GM10847 (cell line): ENCODE measurements around the gene NOL11.

Experiments used
- POLR2A ChIP-seq: IDR thresholded peaks from 2 replicates; pipeline ENCODE4 v1.6.1; 2011; ENCODE audit not compliant: insufficient read length; ENCODE audit errors: extremely low read depth

The NOL11 gene

DNA sequence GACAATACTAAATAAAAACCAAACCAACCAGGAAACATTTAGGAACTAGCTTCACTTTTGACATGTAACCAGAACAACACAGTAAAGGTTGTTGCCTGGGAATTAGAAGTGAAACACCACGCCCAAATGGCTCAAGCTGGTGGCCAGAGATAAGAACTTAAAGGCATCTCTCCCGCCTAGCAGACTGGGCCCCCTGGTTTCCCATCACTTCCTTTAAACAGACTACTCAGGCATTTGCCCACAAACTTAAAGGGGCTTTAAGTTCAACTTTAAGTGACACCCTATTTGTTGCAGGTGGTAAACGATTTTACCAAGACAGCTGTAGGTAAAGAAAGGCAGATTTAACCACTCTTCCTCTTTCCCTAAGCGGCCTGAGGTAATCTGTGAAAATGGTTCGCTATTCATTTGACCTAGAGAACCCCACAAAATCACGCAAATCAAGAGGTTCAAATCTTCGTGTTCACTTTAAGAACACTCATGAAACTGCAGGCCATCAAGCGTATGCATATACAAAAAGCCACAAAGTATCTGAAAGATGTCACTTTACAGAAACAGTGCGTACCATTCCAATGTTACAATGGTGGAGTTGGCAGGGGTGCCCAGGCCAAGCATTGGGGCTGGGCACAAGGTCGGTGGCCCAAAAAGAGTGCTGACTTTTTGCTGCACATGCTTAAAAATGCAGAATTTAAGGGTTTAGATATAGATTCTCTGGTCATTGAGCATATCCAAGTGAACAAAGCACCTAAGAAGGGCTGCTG lies 66.8 kb downstream of the NOL11 start:
- no peak for TF ChIP-seq POLR2A

DNA sequence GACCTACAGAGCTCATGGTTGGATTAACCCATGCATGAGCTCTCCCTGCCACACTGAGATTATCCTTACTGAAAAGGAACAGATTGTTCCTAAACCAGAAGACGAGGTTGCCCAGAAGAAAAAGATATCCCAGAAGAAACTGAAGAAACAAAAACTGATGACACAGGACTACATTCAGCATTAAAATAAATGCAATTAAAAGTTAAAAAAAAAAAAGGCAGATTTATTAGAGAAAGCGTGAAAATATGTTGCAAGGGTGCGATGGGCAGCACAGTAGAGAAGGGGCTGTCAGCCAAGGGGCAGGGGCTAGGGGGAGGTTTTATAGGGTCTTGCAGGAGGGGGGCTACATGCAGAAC lies 67.4 kb downstream of the NOL11 start:
- no peak for TF ChIP-seq POLR2A

DNA sequence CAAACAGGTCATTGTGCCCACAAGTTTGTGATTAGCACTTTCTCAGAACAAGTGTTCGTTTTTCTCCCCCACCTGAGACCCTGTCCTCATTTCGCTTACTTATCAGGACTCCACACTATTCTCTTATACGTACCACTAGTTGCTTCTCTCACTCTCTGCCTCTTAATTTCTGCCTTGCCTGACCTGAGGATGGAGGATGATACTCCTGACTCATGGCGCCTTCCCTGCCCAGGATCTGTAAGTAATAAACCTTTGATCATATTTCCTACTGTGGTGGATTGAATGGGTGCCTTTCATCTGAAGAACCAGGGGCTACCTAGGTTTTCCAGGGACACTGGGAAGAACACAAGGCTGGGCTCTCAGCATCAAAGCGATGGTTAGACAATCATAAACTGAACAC lies 67.8 kb downstream of the NOL11 start:
- TF ChIP-seq POLR2A = no peak
